ENCODE data around the gene SLC25A46.

DNA sequence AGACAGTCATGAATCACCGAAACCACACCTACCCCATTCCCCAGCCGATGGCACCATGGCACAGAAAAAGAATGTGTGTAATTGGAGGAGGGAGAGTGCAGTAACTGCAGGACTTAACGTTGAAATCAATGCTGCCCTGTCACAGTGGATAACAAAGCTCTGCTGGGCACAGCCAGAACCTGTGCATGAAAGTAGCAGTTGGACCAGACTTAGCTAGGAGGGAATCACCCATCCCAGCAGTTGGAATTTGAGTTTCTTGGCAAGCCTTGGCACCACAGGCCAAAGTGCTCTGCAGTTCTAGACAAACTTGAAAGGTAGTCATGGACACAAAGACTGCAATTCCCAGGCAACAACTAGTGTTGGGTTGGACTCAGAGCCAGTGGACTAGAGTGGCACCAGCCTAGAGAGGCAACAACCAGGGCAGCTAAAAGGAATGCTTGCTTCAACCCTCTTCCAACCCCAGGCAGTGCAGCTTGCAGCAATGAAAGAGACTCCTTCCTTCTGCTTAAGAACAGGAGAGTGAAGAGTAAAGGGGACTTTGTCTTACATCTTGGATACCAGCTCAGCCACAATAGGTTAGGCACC is 31.5 kb upstream of the SLC25A46 start:
- no peak for TF ChIP-seq CTCF (IDR thresholded peaks at IDR 0.05; ENCODE audit: control extremely low read depth in 1 of 3, insufficient read depth in 1 of 3, low read depth in 1 of 3, low read length in 3 of 3)
- TF ChIP-seq PHF8 (conservative IDR thresholded peaks at IDR 0.05; ENCODE audit: low read depth, low read length), result no peak
- TF ChIP-seq BCL11A (IDR thresholded peaks at IDR 0.05; ENCODE audit: low read depth in 2 of 2, low read length in 2 of 2), result no peak
- no peak for TF ChIP-seq POLR2A (IDR thresholded peaks at IDR 0.05; ENCODE audit: control extremely low read depth in 1 of 2, low read depth in 2 of 2, low read length in 2 of 2)
- no peak for TF ChIP-seq KDM4A (IDR thresholded peaks at IDR 0.05; ENCODE audit: low read depth, low read length, severe bottlenecking)
- no peak for TF ChIP-seq POLR2AphosphoS5 (IDR thresholded peaks at IDR 0.05; ENCODE audit: low read depth, low read length)
